AG09319 (cell line): Measurements from ENCODE around the gene GRID1.

ENCODE experiments used
- DNase-seq: peaks from one replicate; pipeline ENCODE4 v3.0.0-alpha.2; 2010; ENCODE audit warnings: low read depth; ENCODE audit errors: extremely low read depth
- TF ChIP-seq, protein P1 (sequence below): IDR thresholded peaks from 2 replicates; pipeline ENCODE4 v1.5.1; 2011; ENCODE audit warnings: low read depth, mild to moderate bottlenecking, inconsistent platforms, low read length, moderate library complexity

The GRID1 gene

DNA sequence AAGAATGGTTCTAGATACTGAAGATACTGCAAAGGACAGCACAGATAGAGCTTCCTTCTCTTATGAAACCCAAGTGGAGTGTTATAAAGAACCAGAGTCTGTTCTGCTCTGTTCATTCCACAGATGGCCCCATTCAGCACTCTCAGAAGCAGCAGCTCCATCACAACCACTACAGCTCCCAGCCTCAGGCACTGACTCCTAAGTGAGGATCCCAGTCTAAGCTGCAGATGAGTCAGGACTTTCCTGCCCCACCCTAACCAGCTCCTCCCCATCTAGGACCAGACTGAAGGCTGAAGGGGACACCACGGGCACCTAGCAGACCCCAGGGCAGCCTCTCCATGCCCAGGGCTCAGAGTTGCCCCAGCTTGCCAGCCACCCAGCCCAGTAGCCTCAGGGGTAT is 379.8 kb downstream of the GRID1 start:
- TF ChIP-seq, protein P1, sequence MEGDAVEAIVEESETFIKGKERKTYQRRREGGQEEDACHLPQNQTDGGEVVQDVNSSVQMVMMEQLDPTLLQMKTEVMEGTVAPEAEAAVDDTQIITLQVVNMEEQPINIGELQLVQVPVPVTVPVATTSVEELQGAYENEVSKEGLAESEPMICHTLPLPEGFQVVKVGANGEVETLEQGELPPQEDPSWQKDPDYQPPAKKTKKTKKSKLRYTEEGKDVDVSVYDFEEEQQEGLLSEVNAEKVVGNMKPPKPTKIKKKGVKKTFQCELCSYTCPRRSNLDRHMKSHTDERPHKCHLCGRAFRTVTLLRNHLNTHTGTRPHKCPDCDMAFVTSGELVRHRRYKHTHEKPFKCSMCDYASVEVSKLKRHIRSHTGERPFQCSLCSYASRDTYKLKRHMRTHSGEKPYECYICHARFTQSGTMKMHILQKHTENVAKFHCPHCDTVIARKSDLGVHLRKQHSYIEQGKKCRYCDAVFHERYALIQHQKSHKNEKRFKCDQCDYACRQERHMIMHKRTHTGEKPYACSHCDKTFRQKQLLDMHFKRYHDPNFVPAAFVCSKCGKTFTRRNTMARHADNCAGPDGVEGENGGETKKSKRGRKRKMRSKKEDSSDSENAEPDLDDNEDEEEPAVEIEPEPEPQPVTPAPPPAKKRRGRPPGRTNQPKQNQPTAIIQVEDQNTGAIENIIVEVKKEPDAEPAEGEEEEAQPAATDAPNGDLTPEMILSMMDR, result no peak

DNA sequence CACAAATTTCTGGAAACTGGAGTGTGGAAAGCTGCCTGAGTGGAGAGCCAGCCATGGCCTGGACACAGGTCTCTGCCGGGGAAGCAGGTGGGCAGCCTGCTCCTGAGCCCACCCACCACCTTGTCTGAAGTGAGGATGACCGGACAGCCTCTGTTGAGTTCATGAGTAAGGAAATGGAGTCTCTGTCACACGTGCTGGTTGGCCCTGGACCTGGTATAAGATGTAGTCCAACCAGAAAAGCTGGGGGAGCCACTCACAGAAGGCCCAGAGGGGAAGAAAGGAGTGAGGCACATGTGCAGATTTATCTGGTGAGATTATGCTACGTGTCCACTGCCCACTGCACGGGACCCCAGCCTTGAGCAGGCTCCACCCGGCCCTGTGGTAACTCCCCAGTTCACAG is 383.5 kb downstream of the GRID1 start:
- TF ChIP-seq, protein P1, result no peak
- no peak for DNase-seq

More for the DNA sequence above, 379.8 kb downstream of the GRID1 start:
- no peak for DNase-seq

DNA sequence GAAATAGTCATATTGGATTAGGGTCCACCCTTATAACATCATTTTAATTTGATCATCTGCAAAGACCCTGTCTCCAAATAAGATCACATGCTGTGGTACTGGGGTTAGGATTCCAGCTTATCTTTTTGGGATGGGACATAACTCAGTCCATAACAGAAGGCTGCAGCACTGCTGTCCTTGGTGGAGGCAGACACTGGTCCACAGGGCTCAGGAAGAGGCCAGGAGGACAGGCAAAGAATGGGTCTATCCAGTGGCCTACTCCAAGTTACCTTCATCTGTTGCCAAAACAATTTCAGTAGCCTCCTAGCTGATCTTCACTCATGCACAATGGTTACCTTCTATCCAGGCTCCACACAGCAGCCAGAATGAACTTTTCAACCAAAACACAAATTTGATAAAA is 387.0 kb downstream of the GRID1 start:
- TF ChIP-seq, protein P1, result no peak

DNA sequence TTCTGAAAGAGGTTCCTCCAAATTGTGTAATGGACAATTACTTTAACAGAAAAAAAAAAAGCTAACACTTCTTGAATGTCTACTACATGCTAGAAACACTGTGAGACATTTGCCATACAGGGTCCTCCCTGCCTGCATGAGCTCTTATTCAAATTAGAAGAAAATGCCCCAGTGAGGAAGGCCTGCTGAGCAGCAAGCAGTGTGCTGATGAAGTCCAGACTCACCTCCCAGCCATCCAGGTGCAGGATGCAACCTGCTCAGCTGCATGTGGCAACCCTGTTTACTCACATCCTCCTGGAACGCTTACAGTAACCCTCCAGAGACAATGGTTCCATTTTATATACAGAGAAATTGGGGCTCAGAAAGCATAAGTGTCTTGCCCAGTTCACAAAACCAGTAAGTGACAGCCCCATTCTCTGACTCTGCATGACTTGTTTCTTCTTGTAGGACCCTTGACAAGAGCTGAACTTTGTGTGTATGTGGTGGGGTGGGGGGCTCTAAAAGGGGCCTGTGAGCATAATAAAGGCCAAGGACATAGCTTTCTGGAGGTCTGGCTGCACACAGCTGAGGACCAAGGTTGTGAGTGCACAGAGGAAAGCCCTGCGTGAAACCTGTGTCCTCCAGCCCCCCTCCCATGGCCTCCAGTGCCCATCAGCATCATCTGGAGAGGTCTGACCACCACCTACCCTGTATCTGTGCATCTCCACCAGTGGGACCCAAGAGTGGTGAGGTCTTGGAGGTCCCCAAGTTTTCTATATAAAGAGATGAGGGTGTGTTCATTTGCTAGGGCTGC is 387.8 kb downstream of the GRID1 start:
- TF ChIP-seq, protein P1, result no peak
- no peak for DNase-seq

More for the DNA sequence above, 387.0 kb downstream of the GRID1 start:
- no peak for DNase-seq

DNA sequence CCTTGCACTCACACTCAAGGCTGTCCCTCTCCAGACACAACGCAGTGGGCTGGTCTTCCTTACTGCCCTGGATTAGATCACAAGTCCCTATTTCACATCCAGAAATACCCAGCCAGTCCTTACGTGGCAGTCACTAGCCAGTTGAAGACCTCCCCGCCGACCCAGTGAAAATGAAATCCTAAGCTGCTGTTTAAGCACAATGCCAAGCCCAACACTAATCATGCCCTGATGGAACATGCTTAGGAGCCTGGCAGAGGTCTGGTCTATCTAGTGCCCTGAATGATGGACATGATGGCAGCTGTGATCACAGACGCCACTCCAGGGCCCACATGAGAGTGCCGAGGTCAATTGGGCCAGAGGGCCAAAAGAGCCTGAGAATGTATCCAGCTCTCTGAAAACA is 389.0 kb downstream of the GRID1 start:
- no peak for DNase-seq
- TF ChIP-seq, protein P1, result no peak

DNA sequence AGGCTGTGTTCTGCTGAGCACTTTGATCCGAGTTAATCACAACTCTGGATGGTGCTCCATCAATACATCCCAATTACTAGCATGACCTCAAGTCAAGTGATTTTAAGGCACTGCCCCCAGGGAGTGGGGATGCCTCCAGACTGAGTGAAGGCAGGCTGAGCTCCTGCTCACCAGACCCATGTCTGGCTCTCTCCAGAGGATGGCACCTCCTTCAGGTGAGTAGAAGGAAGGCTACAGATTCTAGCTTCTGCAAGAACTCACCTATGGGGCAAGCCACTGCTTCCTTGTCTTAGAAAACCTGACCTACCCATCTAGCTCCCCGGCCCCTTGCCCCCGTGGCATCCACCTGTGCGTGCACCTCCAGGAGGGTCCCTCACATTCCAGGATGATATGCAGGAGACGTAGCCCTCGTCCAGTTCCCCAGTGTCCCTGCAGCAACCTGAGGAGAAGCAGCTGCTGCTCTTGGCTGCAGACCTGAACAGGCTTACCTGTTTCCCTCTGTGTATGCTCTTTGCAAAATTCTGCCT is 390.3 kb downstream of the GRID1 start:
- TF ChIP-seq, protein P1, result no peak

DNA sequence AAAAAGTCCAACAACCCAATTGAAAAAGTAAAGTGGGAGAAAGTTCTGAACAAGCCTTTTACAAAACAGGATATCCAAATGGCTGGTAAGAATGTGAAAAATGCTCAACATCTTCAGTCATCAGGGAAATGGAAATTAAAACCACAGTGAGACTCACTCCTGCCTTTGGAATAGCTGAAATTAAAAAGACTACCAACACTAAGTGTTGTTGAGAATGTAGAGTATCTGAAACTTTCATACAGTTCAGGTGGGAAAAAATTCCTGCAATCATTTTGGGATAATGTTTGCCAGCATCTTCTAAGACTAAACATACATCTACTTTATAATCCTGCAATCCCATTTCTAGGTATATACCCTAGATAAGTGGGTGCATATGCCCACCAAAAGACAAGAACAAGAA is 395.1 kb downstream of the GRID1 start:
- no peak for DNase-seq
- TF ChIP-seq, protein P1, result no peak

More for the DNA sequence above, 390.3 kb downstream of the GRID1 start:
- no peak for DNase-seq
